Gastrocnemius medialis (tissue), 4 donors: ENCODE results near the gene SRGAP1.

ENCODE experiments used
- POLR2A ChIP-seq, 2 donors: fragments of 450-650 bp; IDR thresholded peaks; one replicate each; pipeline ENCODE4 v1.6.1; 2017; ENCODE audit warnings: antibody characterized with exemption in 2 of 2, mild to moderate bottlenecking in 2 of 2, moderate library complexity in 2 of 2
- TF ChIP-seq, protein P1 (sequence below), 5 experiments: fragments of 450-650 bp in 3 of 5; fragments of 200-600 bp in 2 of 5; sonication (generic) in 2 of 5; IDR thresholded peaks in 4 of 5; conservative IDR thresholded peaks in 1 of 5; 1 replicate in 4 of 5; 2 replicates in 1 of 5; pipeline ENCODE4 v1.5.1; 2016 to 2019; ENCODE audit warnings: antibody characterized with exemption in 5 of 5, mild to moderate bottlenecking in 3 of 5, moderate library complexity in 3 of 5

DNA sequence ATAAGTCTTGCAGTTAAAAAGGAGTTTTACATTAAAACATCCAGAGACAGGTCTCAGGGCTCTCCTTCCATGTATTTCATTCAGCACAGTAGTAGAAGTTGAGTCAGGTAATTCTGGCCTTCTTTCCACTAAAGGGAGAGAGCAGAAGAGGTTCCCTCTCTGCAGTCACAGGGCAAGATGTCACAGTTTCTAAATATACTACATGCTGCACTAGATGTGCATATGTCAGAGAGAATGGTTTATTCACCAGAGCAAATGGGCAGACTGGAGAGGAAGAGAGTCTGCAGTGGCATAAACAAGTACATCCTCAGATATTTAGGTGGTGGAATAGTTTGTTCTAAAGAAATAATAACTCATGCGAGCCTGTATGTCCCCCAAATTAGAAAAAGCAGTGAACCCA lies 245.5 kb downstream of the SRGAP1 start:
- TF ChIP-seq, protein P1, sequence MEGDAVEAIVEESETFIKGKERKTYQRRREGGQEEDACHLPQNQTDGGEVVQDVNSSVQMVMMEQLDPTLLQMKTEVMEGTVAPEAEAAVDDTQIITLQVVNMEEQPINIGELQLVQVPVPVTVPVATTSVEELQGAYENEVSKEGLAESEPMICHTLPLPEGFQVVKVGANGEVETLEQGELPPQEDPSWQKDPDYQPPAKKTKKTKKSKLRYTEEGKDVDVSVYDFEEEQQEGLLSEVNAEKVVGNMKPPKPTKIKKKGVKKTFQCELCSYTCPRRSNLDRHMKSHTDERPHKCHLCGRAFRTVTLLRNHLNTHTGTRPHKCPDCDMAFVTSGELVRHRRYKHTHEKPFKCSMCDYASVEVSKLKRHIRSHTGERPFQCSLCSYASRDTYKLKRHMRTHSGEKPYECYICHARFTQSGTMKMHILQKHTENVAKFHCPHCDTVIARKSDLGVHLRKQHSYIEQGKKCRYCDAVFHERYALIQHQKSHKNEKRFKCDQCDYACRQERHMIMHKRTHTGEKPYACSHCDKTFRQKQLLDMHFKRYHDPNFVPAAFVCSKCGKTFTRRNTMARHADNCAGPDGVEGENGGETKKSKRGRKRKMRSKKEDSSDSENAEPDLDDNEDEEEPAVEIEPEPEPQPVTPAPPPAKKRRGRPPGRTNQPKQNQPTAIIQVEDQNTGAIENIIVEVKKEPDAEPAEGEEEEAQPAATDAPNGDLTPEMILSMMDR (IDR thresholded peaks at IDR 0.05 in 4 of 5, conservative IDR thresholded peaks at IDR 0.05 in 1 of 5), result no peak
- no peak for TF ChIP-seq POLR2A (IDR thresholded peaks at IDR 0.05)
